Astrocyte (in vitro differentiated cells and primary cell): ENCODE results near the gene CHMP6. TPM values are rescaled to one million over a fixed set of nuclear protein-coding genes. Genes with fewer than 3 reads are reported as not detected.

Experiments used
- DNase-seq: peaks from one replicate; pipeline ENCODE4 v3.0.0-alpha.2; 2010; ENCODE audit warnings: low read depth
- FAIRE-seq: peaks from 2 replicates; lab custom pipeline; 2011; peaks lifted over from hg19 to GRCh38; lab: Jason Lieb, UNC
- H2AFZ ChIP-seq: 2 replicates; pipeline ENCODE4 v1.6.0; 2012; ENCODE audit warnings: low read depth, low read length, inconsistent platforms
- H3K27ac ChIP-seq: 2 replicates; pipeline ENCODE4 v1.5.1; 2011; ENCODE audit warnings: low read depth, low read length, inconsistent platforms
- H3K27me3 ChIP-seq: 2 replicates; pipeline ENCODE4 v1.6.0; 2011; ENCODE audit warnings: low read length, inconsistent platforms; ENCODE audit not compliant: insufficient read depth
- H3K36me3 ChIP-seq: 2 replicates; pipeline ENCODE4 v1.5.1; 2011; ENCODE audit warnings: low read length, inconsistent platforms; ENCODE audit not compliant: insufficient read depth
- H3K4me1 ChIP-seq: 2 replicates; pipeline ENCODE4 v1.5.1; 2011; ENCODE audit warnings: low read length, inconsistent platforms; ENCODE audit not compliant: insufficient read depth
- H3K4me2 ChIP-seq: 2 replicates; pipeline ENCODE4 v1.6.0; 2012; ENCODE audit warnings: low read length, inconsistent platforms
- H3K4me3 ChIP-seq: 2 replicates; pipeline ENCODE4 v1.5.1; 2011; ENCODE audit warnings: low read depth, mild to moderate bottlenecking, low read length, inconsistent platforms; ENCODE audit not compliant: insufficient read depth
- H3K79me2 ChIP-seq: 2 replicates; pipeline ENCODE4 v1.6.0; 2012; ENCODE audit warnings: mild to moderate bottlenecking, low read length, inconsistent platforms; ENCODE audit not compliant: insufficient read depth
- H3K9ac ChIP-seq: 2 replicates; pipeline ENCODE4 v1.6.0; 2012; ENCODE audit warnings: mild to moderate bottlenecking, low read length, inconsistent platforms
- H3K9me3 ChIP-seq: 2 replicates; pipeline ENCODE4 v1.5.1; 2012; ENCODE audit warnings: low read depth, mild to moderate bottlenecking, low read length, inconsistent platforms; ENCODE audit not compliant: insufficient read depth
- H4K20me1 ChIP-seq: 2 replicates; pipeline ENCODE4 v1.6.0; 2012; ENCODE audit warnings: low read length, inconsistent platforms; ENCODE audit not compliant: insufficient read depth
- H3K27ac Mint-ChIP-seq: one replicate; pipeline ENCODE4 v1.8.0; 2021; ENCODE audit warnings: mild to moderate bottlenecking, mixed read lengths; ENCODE audit not compliant: unreplicated experiment
- H3K27me3 Mint-ChIP-seq: one replicate; pipeline ENCODE4 v1.8.0; 2021; ENCODE audit warnings: low read depth, mixed read lengths; ENCODE audit not compliant: unreplicated experiment
- H3K36me3 Mint-ChIP-seq: one replicate; pipeline ENCODE4 v1.8.0; 2021; ENCODE audit warnings: low read depth, mixed read lengths; ENCODE audit not compliant: unreplicated experiment
- H3K4me1 Mint-ChIP-seq: one replicate; pipeline ENCODE4 v1.8.0; 2021; ENCODE audit warnings: low read depth, mixed read lengths; ENCODE audit not compliant: unreplicated experiment
- H3K4me3 Mint-ChIP-seq: one replicate; pipeline ENCODE4 v1.8.0; 2021; ENCODE audit warnings: mild to moderate bottlenecking, moderate library complexity, mixed read lengths; ENCODE audit not compliant: unreplicated experiment
- H3K9me3 Mint-ChIP-seq: one replicate; pipeline ENCODE4 v1.8.0; 2021; ENCODE audit warnings: mild to moderate bottlenecking, mixed read lengths; ENCODE audit not compliant: unreplicated experiment
- EZH2 ChIP-seq: IDR thresholded peaks from 2 replicates; pipeline ENCODE4 v1.6.1; 2012; ENCODE audit warnings: mild to moderate bottlenecking, low read length, inconsistent platforms; ENCODE audit not compliant: insufficient read depth
- total RNA-seq: library from RNA; stranded (reverse); gene quantifications from 2 replicates; pipeline ENCODE4 v1.2.1, GENCODE V29; 2021
- TF ChIP-seq, protein P1 (sequence below): IDR thresholded peaks from 2 replicates; pipeline ENCODE4 v1.5.1; 2011; ENCODE audit warnings: low read depth, mild to moderate bottlenecking, inconsistent platforms, low read length, moderate library complexity; ENCODE audit not compliant: insufficient read depth

CHMP6 gene
- total RNA-seq, 1 donor from 2014 or later = 19.0 TPM

DNA sequence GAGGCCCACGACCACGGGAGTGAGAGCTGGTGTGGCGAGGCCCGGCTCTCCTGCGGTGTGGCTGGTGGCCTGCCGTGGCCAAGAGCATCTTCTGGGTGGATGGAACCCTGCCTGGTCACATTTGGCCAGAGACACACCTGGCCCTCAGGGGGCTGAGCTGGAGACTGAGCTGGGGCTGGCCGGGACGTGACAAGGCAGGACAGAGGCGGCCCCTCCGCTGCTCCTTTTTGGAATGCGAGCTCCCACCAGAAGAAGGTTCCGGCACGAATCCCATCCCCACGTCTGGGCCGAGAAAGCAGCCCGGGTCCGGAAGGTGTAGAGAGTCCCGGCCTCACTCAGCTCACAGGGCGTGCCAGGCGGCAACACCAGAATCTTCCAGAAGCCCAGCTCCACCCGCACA lies 26.0 kb upstream of the CHMP6 start:
- TF ChIP-seq EZH2 = no peak
- TF ChIP-seq, protein P1, sequence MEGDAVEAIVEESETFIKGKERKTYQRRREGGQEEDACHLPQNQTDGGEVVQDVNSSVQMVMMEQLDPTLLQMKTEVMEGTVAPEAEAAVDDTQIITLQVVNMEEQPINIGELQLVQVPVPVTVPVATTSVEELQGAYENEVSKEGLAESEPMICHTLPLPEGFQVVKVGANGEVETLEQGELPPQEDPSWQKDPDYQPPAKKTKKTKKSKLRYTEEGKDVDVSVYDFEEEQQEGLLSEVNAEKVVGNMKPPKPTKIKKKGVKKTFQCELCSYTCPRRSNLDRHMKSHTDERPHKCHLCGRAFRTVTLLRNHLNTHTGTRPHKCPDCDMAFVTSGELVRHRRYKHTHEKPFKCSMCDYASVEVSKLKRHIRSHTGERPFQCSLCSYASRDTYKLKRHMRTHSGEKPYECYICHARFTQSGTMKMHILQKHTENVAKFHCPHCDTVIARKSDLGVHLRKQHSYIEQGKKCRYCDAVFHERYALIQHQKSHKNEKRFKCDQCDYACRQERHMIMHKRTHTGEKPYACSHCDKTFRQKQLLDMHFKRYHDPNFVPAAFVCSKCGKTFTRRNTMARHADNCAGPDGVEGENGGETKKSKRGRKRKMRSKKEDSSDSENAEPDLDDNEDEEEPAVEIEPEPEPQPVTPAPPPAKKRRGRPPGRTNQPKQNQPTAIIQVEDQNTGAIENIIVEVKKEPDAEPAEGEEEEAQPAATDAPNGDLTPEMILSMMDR = no peak
- Mint-ChIP-seq H3K27ac (no peak overlapping the region), H3K27me3 (peaks cover 2% of the 10 kb centered on the region), H3K4me3 (no peak overlapping the region), H3K36me3 (no peaks in the 10 kb centered on the region), H3K4me1 (peaks cover 6% of the 10 kb centered on the region), H3K9me3 (no peaks in the 10 kb centered on the region)
- no peak overlapping the region for H3K4me2 ChIP-seq
- no peak overlapping the region for H3K27ac ChIP-seq
- peaks cover 4% of the 10 kb centered on the region for H3K27me3 ChIP-seq
- no peak overlapping the region for H2AFZ ChIP-seq
- no peak overlapping the region for H3K9ac ChIP-seq
- peaks cover 8% of the 10 kb centered on the region for H3K4me1 ChIP-seq
- no peak for FAIRE-seq
- no peak overlapping the region for H3K4me3 ChIP-seq
- no peaks in the 10 kb centered on the region for H3K9me3 ChIP-seq
- no peak for DNase-seq
- H4K20me1 ChIP-seq = no peaks in the 10 kb centered on the region
- no peaks in the 10 kb centered on the region for H3K36me3 ChIP-seq
- H3K79me2 ChIP-seq = no peaks in the 10 kb centered on the region

- no peak for DNase-seq
- no peak overlapping the region for H3K9ac ChIP-seq
- H3K9me3 Mint-ChIP-seq = no peaks in the 10 kb centered on the region
- H4K20me1 ChIP-seq = no peaks in the 10 kb centered on the region
- H3K4me2 ChIP-seq = no peak overlapping the region
- peaks cover 4% of the 10 kb centered on the region for H3K27me3 ChIP-seq
- no peak overlapping the region for H3K4me3 Mint-ChIP-seq
- no peak overlapping the region for H3K4me3 ChIP-seq
- peaks cover 2% of the 10 kb centered on the region for H3K27me3 Mint-ChIP-seq
- TF ChIP-seq EZH2 = no peak
- TF ChIP-seq, protein P1 = no peak
- H3K36me3 Mint-ChIP-seq = no peaks in the 10 kb centered on the region
- no peak for FAIRE-seq
- peaks cover 8% of the 10 kb centered on the region for H3K4me1 ChIP-seq
- no peak overlapping the region for H2AFZ ChIP-seq
- H3K27ac Mint-ChIP-seq = no peak overlapping the region
- no peaks in the 10 kb centered on the region for H3K36me3 ChIP-seq
- H3K27ac ChIP-seq = no peak overlapping the region
- H3K79me2 ChIP-seq = no peaks in the 10 kb centered on the region
- peaks cover 8% of the 10 kb centered on the region for H3K4me1 Mint-ChIP-seq
- no peaks in the 10 kb centered on the region for H3K9me3 ChIP-seq
Measured at GRCh38 chr17:80967404-80967872, 24.2 kb upstream of the CHMP6 start.

GRCh38 chr17:80968602-80969029 lies 23.0 kb upstream of the CHMP6 start:
- H3K4me1 ChIP-seq = peaks cover 8% of the 10 kb centered on the region
- peak overlapping the region; percentile 60 for H3K4me2 ChIP-seq
- no peak overlapping the region for H3K4me3 ChIP-seq
- peak; percentile 37 for DNase-seq
- H3K27me3 ChIP-seq = peaks cover 4% of the 10 kb centered on the region
- H3K27me3 Mint-ChIP-seq = peaks cover 3% of the 10 kb centered on the region
- H3K36me3 Mint-ChIP-seq = no peaks in the 10 kb centered on the region
- H3K36me3 ChIP-seq = no peaks in the 10 kb centered on the region
- H3K9me3 Mint-ChIP-seq = no peaks in the 10 kb centered on the region
- peaks cover 8% of the 10 kb centered on the region for H3K4me1 Mint-ChIP-seq
- H3K27ac ChIP-seq = no peak overlapping the region
- no peak for FAIRE-seq
- no peak overlapping the region for H3K9ac ChIP-seq
- H3K9me3 ChIP-seq = no peaks in the 10 kb centered on the region
- H3K79me2 ChIP-seq = no peaks in the 10 kb centered on the region
- TF ChIP-seq, protein P1 = no peak
- TF ChIP-seq EZH2 = no peak
- H3K27ac Mint-ChIP-seq = peak overlapping the region; percentile 72
- no peaks in the 10 kb centered on the region for H4K20me1 ChIP-seq
- no peak overlapping the region for H3K4me3 Mint-ChIP-seq
- H2AFZ ChIP-seq = no peak overlapping the region
